ENCODE data around the gene LMAN2L.

LMAN2L gene

DNA sequence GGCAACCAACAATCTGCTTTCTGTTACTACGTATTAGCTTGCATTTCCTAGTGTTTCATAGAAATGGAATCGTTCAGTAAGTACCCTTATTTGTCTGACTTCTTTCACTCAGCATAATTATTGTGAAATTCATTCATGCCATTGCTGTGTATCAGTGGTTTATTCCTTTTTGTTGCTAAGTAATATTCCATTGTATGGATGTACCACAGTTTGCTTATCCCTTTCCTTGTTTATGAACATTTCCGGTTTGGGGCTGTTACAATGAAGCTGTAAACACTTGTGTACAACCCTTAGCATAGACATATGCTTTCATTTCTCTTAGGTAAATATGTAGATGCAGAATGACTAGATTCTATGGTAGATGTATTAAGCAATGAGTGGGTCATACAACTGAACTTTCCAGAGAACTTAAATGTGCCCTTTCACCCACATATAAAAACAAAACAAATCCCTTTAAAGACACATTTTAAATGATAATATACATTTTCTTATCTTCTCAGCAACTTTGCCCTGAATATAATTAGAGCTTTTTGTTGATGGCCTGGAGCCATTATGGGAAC lies 75.4 kb downstream of the LMAN2L start:
- no peaks in the 10 kb centered on the region for H4K20me1 ChIP-seq (ENCODE audit: insufficient read depth, low read length)
- H3K27ac ChIP-seq (ENCODE audit: low read depth, low read length, poor library complexity, severe bottlenecking) = no peak overlapping the region
- H2AFZ ChIP-seq (ENCODE audit: low read length) = no peak overlapping the region
- H3K4me1 ChIP-seq (ENCODE audit: insufficient read depth, low read length, severe bottlenecking) = no peaks in the 10 kb centered on the region
- peaks cover 6% of the 10 kb centered on the region; the same call in 1 of the 2 replicates for H3K27me3 ChIP-seq (ENCODE audit: insufficient read depth, low read length)
- no peak overlapping the region for H3K9ac ChIP-seq (ENCODE audit: low read length)
- H3K4me2 ChIP-seq (ENCODE audit: low read length) = no peak overlapping the region
- H3K9me2 ChIP-seq (ENCODE audit: low read depth, low read length) = no peaks in the 10 kb centered on the region
- no peaks in the 10 kb centered on the region for H3K79me2 ChIP-seq (ENCODE audit: insufficient read depth, low read length)
- TF ChIP-seq, protein P1, sequence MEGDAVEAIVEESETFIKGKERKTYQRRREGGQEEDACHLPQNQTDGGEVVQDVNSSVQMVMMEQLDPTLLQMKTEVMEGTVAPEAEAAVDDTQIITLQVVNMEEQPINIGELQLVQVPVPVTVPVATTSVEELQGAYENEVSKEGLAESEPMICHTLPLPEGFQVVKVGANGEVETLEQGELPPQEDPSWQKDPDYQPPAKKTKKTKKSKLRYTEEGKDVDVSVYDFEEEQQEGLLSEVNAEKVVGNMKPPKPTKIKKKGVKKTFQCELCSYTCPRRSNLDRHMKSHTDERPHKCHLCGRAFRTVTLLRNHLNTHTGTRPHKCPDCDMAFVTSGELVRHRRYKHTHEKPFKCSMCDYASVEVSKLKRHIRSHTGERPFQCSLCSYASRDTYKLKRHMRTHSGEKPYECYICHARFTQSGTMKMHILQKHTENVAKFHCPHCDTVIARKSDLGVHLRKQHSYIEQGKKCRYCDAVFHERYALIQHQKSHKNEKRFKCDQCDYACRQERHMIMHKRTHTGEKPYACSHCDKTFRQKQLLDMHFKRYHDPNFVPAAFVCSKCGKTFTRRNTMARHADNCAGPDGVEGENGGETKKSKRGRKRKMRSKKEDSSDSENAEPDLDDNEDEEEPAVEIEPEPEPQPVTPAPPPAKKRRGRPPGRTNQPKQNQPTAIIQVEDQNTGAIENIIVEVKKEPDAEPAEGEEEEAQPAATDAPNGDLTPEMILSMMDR (IDR thresholded peaks at IDR 0.05; ENCODE audit: low read length) = no peak
- no peak for TF ChIP-seq EZH2 (IDR thresholded peaks at IDR 0.05; ENCODE audit: borderline replicate concordance, low read length)
- H3F3A ChIP-seq (ENCODE audit: insufficient read depth, low read length) = no peaks in the 10 kb centered on the region
- H3K9me3 ChIP-seq (ENCODE audit: low read length) = no peaks in the 10 kb centered on the region
- H3K36me3 ChIP-seq (ENCODE audit: insufficient read depth, low read length) = no peaks in the 10 kb centered on the region
- H3K4me3 ChIP-seq (ENCODE audit: low read depth, low read length, poor library complexity, severe bottlenecking) = no peak overlapping the region

DNA sequence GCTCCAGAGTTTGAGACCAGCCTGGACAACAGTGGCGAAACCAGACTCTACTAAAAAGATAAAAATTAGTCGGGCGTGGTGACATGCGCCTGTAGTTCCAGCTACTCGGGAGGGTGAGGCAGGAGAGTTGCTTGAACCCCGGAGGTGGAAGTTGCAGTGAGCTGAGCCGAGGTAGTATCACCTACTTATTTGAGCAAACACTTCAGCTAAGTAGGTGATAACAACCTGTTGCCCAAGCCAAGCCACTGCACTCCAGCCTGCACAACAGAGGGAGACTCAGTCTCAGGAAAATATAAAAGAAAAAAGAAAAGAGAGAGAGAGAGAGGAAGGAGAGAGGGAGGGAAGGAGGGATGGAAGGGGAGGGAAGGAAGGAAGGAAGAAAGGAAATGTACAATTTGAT lies 76.0 kb downstream of the LMAN2L start:
- no peaks in the 10 kb centered on the region for H4K20me1 ChIP-seq (ENCODE audit: insufficient read depth, low read length)
- H2AFZ ChIP-seq (ENCODE audit: low read length) = no peak overlapping the region
- H3K4me3 ChIP-seq (ENCODE audit: low read depth, low read length, poor library complexity, severe bottlenecking) = no peak overlapping the region
- H3K27me3 ChIP-seq (ENCODE audit: insufficient read depth, low read length) = no peaks in the 10 kb centered on the region
- no peaks in the 10 kb centered on the region for H3K36me3 ChIP-seq (ENCODE audit: insufficient read depth, low read length)
- H3K4me1 ChIP-seq (ENCODE audit: insufficient read depth, low read length, severe bottlenecking) = no peaks in the 10 kb centered on the region
- H3K9ac ChIP-seq (ENCODE audit: low read length) = no peak overlapping the region
- H3K9me2 ChIP-seq (ENCODE audit: low read depth, low read length) = no peaks in the 10 kb centered on the region
- no peaks in the 10 kb centered on the region for H3K9me3 ChIP-seq (ENCODE audit: low read length)
- H3K79me2 ChIP-seq (ENCODE audit: insufficient read depth, low read length) = no peaks in the 10 kb centered on the region
- TF ChIP-seq, protein P1 (IDR thresholded peaks at IDR 0.05; ENCODE audit: low read length) = no peak
- no peak for TF ChIP-seq EZH2 (IDR thresholded peaks at IDR 0.05; ENCODE audit: borderline replicate concordance, low read length)
- H3K4me2 ChIP-seq (ENCODE audit: low read length) = no peak overlapping the region
- no peak overlapping the region for H3K27ac ChIP-seq (ENCODE audit: low read depth, low read length, poor library complexity, severe bottlenecking)
- H3F3A ChIP-seq (ENCODE audit: insufficient read depth, low read length) = no peaks in the 10 kb centered on the region

DNA sequence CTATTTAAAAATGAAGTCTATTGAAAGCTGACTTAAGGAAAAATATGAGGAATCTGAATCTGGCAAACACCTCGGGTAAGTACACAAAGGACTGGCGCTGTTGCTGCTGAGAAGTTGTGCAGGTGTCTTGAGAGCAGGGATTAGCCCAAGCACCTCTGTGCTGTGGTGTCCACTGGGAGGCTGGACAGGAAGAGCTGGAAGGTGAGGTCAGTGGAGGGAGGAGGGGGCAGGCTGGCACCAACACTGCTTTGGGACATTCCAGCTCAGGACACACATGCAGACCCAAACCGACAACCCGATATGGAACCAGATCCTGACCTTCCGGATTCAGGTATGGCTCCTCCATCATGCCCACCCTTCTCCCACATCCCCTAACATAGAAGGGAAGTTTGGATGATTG lies 76.7 kb downstream of the LMAN2L start:
- H4K20me1 ChIP-seq (ENCODE audit: insufficient read depth, low read length) = no peaks in the 10 kb centered on the region
- H3K4me1 ChIP-seq (ENCODE audit: insufficient read depth, low read length, severe bottlenecking) = no peaks in the 10 kb centered on the region
- H3K27me3 ChIP-seq (ENCODE audit: insufficient read depth, low read length) = no peaks in the 10 kb centered on the region
- H3K79me2 ChIP-seq (ENCODE audit: insufficient read depth, low read length) = no peaks in the 10 kb centered on the region
- no peaks in the 10 kb centered on the region for H3K36me3 ChIP-seq (ENCODE audit: insufficient read depth, low read length)
- no peak overlapping the region for H3K4me2 ChIP-seq (ENCODE audit: low read length)
- H3K27ac ChIP-seq (ENCODE audit: low read depth, low read length, poor library complexity, severe bottlenecking) = no peak overlapping the region
- H3F3A ChIP-seq (ENCODE audit: insufficient read depth, low read length) = no peaks in the 10 kb centered on the region
- H3K9me2 ChIP-seq (ENCODE audit: low read depth, low read length) = no peaks in the 10 kb centered on the region
- no peak overlapping the region for H3K4me3 ChIP-seq (ENCODE audit: low read depth, low read length, poor library complexity, severe bottlenecking)
- H3K9me3 ChIP-seq (ENCODE audit: low read length) = no peaks in the 10 kb centered on the region
- no peak overlapping the region for H2AFZ ChIP-seq (ENCODE audit: low read length)
- TF ChIP-seq EZH2 (IDR thresholded peaks at IDR 0.05; ENCODE audit: borderline replicate concordance, low read length) = no peak
- TF ChIP-seq, protein P1 (IDR thresholded peaks at IDR 0.05; ENCODE audit: low read length) = no peak
- H3K9ac ChIP-seq (ENCODE audit: low read length) = no peak overlapping the region
